ENCODE data around the gene BANF2. TPM values are rescaled to one million over a fixed set of nuclear protein-coding genes. Genes with fewer than 3 reads are reported as not detected.

Gene BANF2
- total and polyA plus RNA-seq, 2 of the 8 experiments (the other 6 are each of a cell fraction or from before 2014, with no cell fraction given), result not detected

GRCh38 chr20:17725094-17725835, 25.5 kb downstream of the BANF2 start (continued):
- TF ChIP-seq USF2 (IDR thresholded peaks at IDR 0.05; ENCODE audit: low read length), result no peak
